Activated CD8-positive, alpha-beta T cell treated with anti-CD3 and anti-CD28 coated beads, Interleukin-2, amount 10 ng/mL, durations not matched to agents 7 days and 5 days (primary cell): ENCODE measurements around the gene ZBTB16. TPM values are rescaled to one million over a fixed set of nuclear protein-coding genes. Genes with fewer than 3 reads are reported as not detected.

Experiments
- ATAC-seq: fragments of 150-1000 bp; cut with Tn5 transposase; one replicate; pipeline ENCODE4 v1.10.0; 2021; ENCODE audit warnings: moderate library complexity
- CTCF ChIA-PET: fragments of 350-600 bp; sonication (Branson Sonifier 250); formaldehyde crosslinking; loops from one replicate; lab custom pipeline; 2021; ENCODE audit warnings: antibody characterized with exemption; lab: Charles Lee
- POLR2A ChIA-PET: fragments of 350-600 bp; sonication (Branson Sonifier 250); formaldehyde crosslinking; loops from one replicate; lab custom pipeline; 2021; ENCODE audit warnings: antibody characterized with exemption; lab: Charles Lee
- DNase-seq: peaks from one replicate; pipeline ENCODE4 v3.0.0-alpha.2; 2020
- H3K27ac Mint-ChIP-seq: one replicate; pipeline ENCODE4 v1.8.0; 2021; ENCODE audit warnings: mild to moderate bottlenecking, mixed read lengths
- H3K27me3 Mint-ChIP-seq: one replicate; pipeline ENCODE4 v1.8.0; 2021; ENCODE audit warnings: low read depth, mixed read lengths
- H3K36me3 Mint-ChIP-seq: one replicate; pipeline ENCODE4 v1.8.0; 2021; ENCODE audit warnings: low read depth, mixed read lengths
- H3K4me1 Mint-ChIP-seq: one replicate; pipeline ENCODE4 v1.8.0; 2021; ENCODE audit warnings: low read depth, mixed read lengths
- H3K4me3 Mint-ChIP-seq: one replicate; pipeline ENCODE4 v1.8.0; 2021; ENCODE audit warnings: mild to moderate bottlenecking, mixed read lengths
- H3K9me3 Mint-ChIP-seq: one replicate; pipeline ENCODE4 v1.8.0; 2022; ENCODE audit warnings: mixed read lengths; ENCODE audit not compliant: insufficient read depth
- total RNA-seq, 2 experiments: library from RNA; stranded (reverse); gene quantifications; one replicate each; pipeline ENCODE4 v1.2.3, GENCODE V29; 2021

Gene ZBTB16
- total RNA-seq, 2 experiments from 2014 or later: 16.3 to 16.4 TPM

DNA sequence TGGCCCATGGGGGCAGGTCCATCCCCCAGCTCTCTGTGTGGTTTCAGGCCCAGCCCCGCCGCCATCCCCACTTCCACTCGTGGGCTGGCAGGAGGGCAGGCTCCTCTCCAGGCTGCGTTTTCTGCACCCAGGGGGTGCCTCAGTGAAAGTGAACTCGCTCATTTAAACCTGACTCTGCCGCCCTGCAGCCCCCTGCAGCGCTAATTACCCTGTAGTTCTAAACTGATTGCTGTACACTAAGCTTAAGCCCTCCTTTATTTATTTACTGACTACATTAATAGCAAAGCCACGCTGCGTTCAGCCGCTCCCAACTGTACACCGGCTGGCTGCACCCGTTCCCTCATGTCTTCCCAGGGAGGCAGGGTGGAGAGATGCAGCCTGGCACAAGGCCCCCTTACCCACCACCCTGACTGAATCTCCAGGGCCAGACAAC lies 200.1 kb downstream of the ZBTB16 start:
- H3K27ac Mint-ChIP-seq: no peak overlapping the region
- H3K4me3 Mint-ChIP-seq: no peak overlapping the region
- no peaks in the 10 kb centered on the region for H3K36me3 Mint-ChIP-seq
- no peak for DNase-seq
- CTCF ChIA-PET: interaction anchor here (1.0 to 9.2 kb wide), 20 partner anchors 9 to 362 kb away, joined by 3 to 178 read pairs (median 12); no protein-coding TSS in a partner anchor
- H3K4me1 Mint-ChIP-seq: peaks cover 24% of the 10 kb centered on the region
- POLR2A ChIA-PET: no interaction called here
- no peaks in the 10 kb centered on the region for H3K9me3 Mint-ChIP-seq
- ATAC-seq: no peak
- H3K27me3 Mint-ChIP-seq: no peaks in the 10 kb centered on the region

GRCh38 chr11:114260077-114260476 lies 200.6 kb downstream of the ZBTB16 start:
- H3K4me1 Mint-ChIP-seq: peaks cover 24% of the 10 kb centered on the region
- ATAC-seq: no peak

GRCh38 chr11:114260483-114260882 lies 201.0 kb downstream of the ZBTB16 start:
- Mint-ChIP-seq H3K36me3 (no peaks in the 10 kb centered on the region), H3K27ac (peak overlapping the region; percentile 64), H3K9me3 (no peaks in the 10 kb centered on the region), H3K27me3 (no peaks in the 10 kb centered on the region), H3K4me3 (no peak overlapping the region), H3K4me1 (peaks cover 24% of the 10 kb centered on the region)
- no peak for DNase-seq
- CTCF ChIA-PET: interaction anchor here (0.8 to 9.2 kb wide), 61 partner anchors 9 to 458 kb away, joined by 3 to 178 read pairs (median 7); partner anchors contain the start of gene ZBTB16
- no peak for ATAC-seq
- POLR2A ChIA-PET: no interaction called here

More at GRCh38 chr11:114260077-114260476, 200.6 kb downstream of the ZBTB16 start:
- Mint-ChIP-seq H3K4me3 (no peak overlapping the region), H3K27me3 (no peaks in the 10 kb centered on the region), H3K36me3 (no peaks in the 10 kb centered on the region), H3K9me3 (no peaks in the 10 kb centered on the region), H3K27ac (peak overlapping the region; percentile 64)
- POLR2A ChIA-PET: no interaction called here
- DNase-seq: no peak
- CTCF ChIA-PET: interaction anchor here (0.8 to 9.2 kb wide), 47 partner anchors 9 to 443 kb away, joined by 3 to 178 read pairs (median 8); partner anchors contain the start of gene ZBTB16

DNA sequence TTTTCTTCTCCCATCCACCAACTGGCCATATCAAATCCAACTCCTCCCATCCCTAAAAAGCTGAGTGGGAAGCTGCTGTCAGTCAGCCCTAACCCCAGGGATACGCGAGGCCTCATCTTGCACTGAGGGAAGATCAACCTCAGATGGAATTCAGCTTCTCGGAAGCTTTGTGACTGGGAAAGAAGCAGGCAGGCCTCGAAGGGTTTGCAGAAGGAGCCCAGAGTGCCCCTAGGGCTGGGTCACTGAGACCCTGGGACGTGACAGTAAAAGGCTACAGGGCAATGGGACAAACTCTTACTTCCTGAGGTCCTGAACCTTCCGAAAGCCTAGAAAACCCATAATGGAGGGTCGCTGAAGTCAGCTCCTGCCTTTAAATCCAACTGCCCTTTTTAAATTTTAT lies 202.3 kb downstream of the ZBTB16 start:
- no peak for ATAC-seq
- POLR2A ChIA-PET: interaction anchor here (0.6 kb wide), 1 partner anchor 84 kb away, joined by 3 read pairs; no protein-coding TSS in a partner anchor
- Mint-ChIP-seq H3K4me1 (peaks cover 24% of the 10 kb centered on the region), H3K27me3 (no peaks in the 10 kb centered on the region), H3K9me3 (no peaks in the 10 kb centered on the region), H3K36me3 (no peaks in the 10 kb centered on the region), H3K4me3 (no peak overlapping the region), H3K27ac (no peak overlapping the region)
- no peak for DNase-seq
- CTCF ChIA-PET: interaction anchor here (0.7 to 9.2 kb wide), 58 partner anchors 7 to 480 kb away, joined by 3 to 178 read pairs (median 8); partner anchors contain the start of gene ZBTB16

GRCh38 chr11:114262681-114263512 lies 203.4 kb downstream of the ZBTB16 start:
- ATAC-seq (peak; percentile 63), DNase-seq (peak; percentile 55)
- ChIA-PET POLR2A (no interaction called here), CTCF (interaction anchor here (0.7 to 9.2 kb wide), 27 partner anchors 10 to 456 kb away, joined by 3 to 178 read pairs (median 7); partner anchors contain the start of genes HTR3A and ZBTB16)
- H3K27me3 Mint-ChIP-seq: peaks cover 2% of the 10 kb centered on the region
- H3K9me3 Mint-ChIP-seq: no peaks in the 10 kb centered on the region
- no peak overlapping the region for H3K4me3 Mint-ChIP-seq
- no peak overlapping the region for H3K27ac Mint-ChIP-seq
- H3K4me1 Mint-ChIP-seq: peaks cover 24% of the 10 kb centered on the region
- H3K36me3 Mint-ChIP-seq: no peaks in the 10 kb centered on the region

GRCh38 chr11:114263513-114264170 lies 204.1 kb downstream of the ZBTB16 start:
- ChIA-PET CTCF (interaction anchor here (0.9 to 9.2 kb wide), 18 partner anchors 9 to 457 kb away, joined by 3 to 178 read pairs (median 8); partner anchors contain the start of genes HTR3A and ZBTB16), POLR2A (no interaction called here)
- DNase-seq (no peak), ATAC-seq (no peak)
- Mint-ChIP-seq H3K9me3 (no peaks in the 10 kb centered on the region), H3K27me3 (peaks cover 2% of the 10 kb centered on the region), H3K4me1 (peaks cover 21% of the 10 kb centered on the region), H3K36me3 (no peaks in the 10 kb centered on the region), H3K27ac (no peak overlapping the region), H3K4me3 (no peak overlapping the region)

GRCh38 chr11:114264381-114264780 lies 204.9 kb downstream of the ZBTB16 start:
- ChIA-PET CTCF (interaction anchor here (1.1 to 9.2 kb wide), 9 partner anchors 28 to 458 kb away, joined by 3 to 178 read pairs (median 37); no protein-coding TSS in a partner anchor), POLR2A (no interaction called here)
- Mint-ChIP-seq H3K4me1 (peaks cover 15% of the 10 kb centered on the region), H3K36me3 (no peaks in the 10 kb centered on the region), H3K9me3 (no peaks in the 10 kb centered on the region), H3K4me3 (no peak overlapping the region), H3K27ac (no peak overlapping the region), H3K27me3 (peaks cover 6% of the 10 kb centered on the region)
- ATAC-seq (no peak), DNase-seq (no peak)

GRCh38 chr11:114265122-114265878 lies 205.8 kb downstream of the ZBTB16 start:
- H3K9me3 Mint-ChIP-seq: no peaks in the 10 kb centered on the region
- no peaks in the 10 kb centered on the region for H3K36me3 Mint-ChIP-seq
- ChIA-PET POLR2A (no interaction called here), CTCF (interaction anchor here (7.5 to 9.2 kb wide), 3 partner anchors 239 to 368 kb away, joined by 98 to 178 read pairs (median 133); no protein-coding TSS in a partner anchor)
- no peak for ATAC-seq
- peaks cover 6% of the 10 kb centered on the region for H3K4me1 Mint-ChIP-seq
- peaks cover 10% of the 10 kb centered on the region for H3K27me3 Mint-ChIP-seq
- DNase-seq: no peak
- H3K27ac Mint-ChIP-seq: no peak overlapping the region
- H3K4me3 Mint-ChIP-seq: no peak overlapping the region

GRCh38 chr11:114269498-114269897 lies 210.0 kb downstream of the ZBTB16 start:
- Mint-ChIP-seq H3K4me3 (no peak overlapping the region), H3K27me3 (peaks cover 28% of the 10 kb centered on the region), H3K36me3 (no peaks in the 10 kb centered on the region), H3K27ac (no peak overlapping the region), H3K4me1 (no peaks in the 10 kb centered on the region), H3K9me3 (no peaks in the 10 kb centered on the region)
- ChIA-PET CTCF (interaction anchor here (1.0 to 1.8 kb wide), 5 partner anchors 8 to 372 kb away, joined by 3 to 9 read pairs (median 4); no protein-coding TSS in a partner anchor), POLR2A (no interaction called here)
- DNase-seq: no peak
- ATAC-seq: no peak

- Mint-ChIP-seq H3K9me3 (no peaks in the 10 kb centered on the region), H3K4me1 (no peaks in the 10 kb centered on the region), H3K27ac (no peak overlapping the region), H3K36me3 (no peaks in the 10 kb centered on the region), H3K4me3 (no peak overlapping the region), H3K27me3 (peaks cover 35% of the 10 kb centered on the region)
- ATAC-seq (no peak), DNase-seq (no peak)
- ChIA-PET CTCF (no interaction called here), POLR2A (no interaction called here)
Observed at GRCh38 chr11:114270531-114271270, 211.2 kb downstream of the ZBTB16 start.
